GM06990 (cell line): ENCODE results near the gene ACTN2.

Experiments used
- DNase-seq: peaks from one replicate; pipeline ENCODE4 v3.0.0-alpha.2; 2011; ENCODE audit not compliant: insufficient read length; ENCODE audit errors: extremely low read depth
- H3K27me3 ChIP-seq: replicated peaks from 2 replicates; pipeline ENCODE4 v1.6.0; 2011; ENCODE audit warnings: low read length; ENCODE audit not compliant: control insufficient read depth, insufficient read depth
- H3K36me3 ChIP-seq: 2 replicates; pipeline ENCODE4 v1.5.1; 2011; ENCODE audit warnings: low read length; ENCODE audit not compliant: control insufficient read depth, insufficient read depth
- H3K4me3 ChIP-seq: replicated peaks from 2 replicates; pipeline ENCODE4 v1.5.1; 2011; ENCODE audit warnings: low read depth, mild to moderate bottlenecking, control low read depth, low read length
- CTCF ChIP-seq: IDR thresholded peaks from 2 replicates; pipeline ENCODE4 v1.5.1; 2011; ENCODE audit warnings: low read length, control low read depth, mild to moderate bottlenecking, inconsistent platforms; ENCODE audit not compliant: insufficient read depth, poor library complexity, severe bottlenecking

The ACTN2 gene

GRCh38 chr1:236765831-236766230, 79.5 kb downstream of the ACTN2 start:
- Histone ChIP-seq H3K27me3 (no peaks in the 10 kb centered on the region), H3K36me3 (no peaks in the 10 kb centered on the region)
- no peak for TF ChIP-seq CTCF

GRCh38 chr1:236766506-236766905, 80.2 kb downstream of the ACTN2 start:
- Histone ChIP-seq H3K4me3 (no peak overlapping the region), H3K27me3 (peaks cover 1% of the 10 kb centered on the region), H3K36me3 (no peaks in the 10 kb centered on the region)
- TF ChIP-seq CTCF: no peak
- DNase-seq: no peak

More at GRCh38 chr1:236765831-236766230, 79.5 kb downstream of the ACTN2 start:
- H3K4me3 ChIP-seq: no peak overlapping the region
- DNase-seq: no peak

- Histone ChIP-seq H3K27me3 (peaks cover 1% of the 10 kb centered on the region), H3K4me3 (no peak overlapping the region), H3K36me3 (no peaks in the 10 kb centered on the region)
- no peak for TF ChIP-seq CTCF
- DNase-seq: no peak
Measured at GRCh38 chr1:236767276-236767675, 81.0 kb downstream of the ACTN2 start.

- TF ChIP-seq CTCF: no peak
- Histone ChIP-seq H3K27me3 (peaks cover 1% of the 10 kb centered on the region), H3K36me3 (no peaks in the 10 kb centered on the region), H3K4me3 (no peak overlapping the region)
- DNase-seq: no peak
Measured at GRCh38 chr1:236768601-236769000, 82.3 kb downstream of the ACTN2 start.

GRCh38 chr1:236773919-236774318, 87.6 kb downstream of the ACTN2 start:
- Histone ChIP-seq H3K36me3 (no peaks in the 10 kb centered on the region), H3K27me3 (peaks cover 1% of the 10 kb centered on the region), H3K4me3 (no peak overlapping the region)
- TF ChIP-seq CTCF: no peak
- no peak for DNase-seq

- no peak overlapping the region for H3K4me3 ChIP-seq
- peaks cover 1% of the 10 kb centered on the region for H3K27me3 ChIP-seq
- peak; percentile 32 for TF ChIP-seq CTCF
- no peaks in the 10 kb centered on the region for H3K36me3 ChIP-seq
- no peak for DNase-seq
Measured at GRCh38 chr1:236774926-236775325, 88.6 kb downstream of the ACTN2 start.
